ENCODE measurements around the gene JAZF1. TPM values are rescaled to one million over a fixed set of nuclear protein-coding genes. Genes with fewer than 3 reads are reported as not detected.
"Not testable (repeated sequence)": the region's sequence is repeated elsewhere in the genome, so short reads cannot be mapped to it uniquely, and the experiment has no call there.

The JAZF1 gene
- total RNA-seq, 1 donor from 2014 or later: 6.4 TPM

DNA sequence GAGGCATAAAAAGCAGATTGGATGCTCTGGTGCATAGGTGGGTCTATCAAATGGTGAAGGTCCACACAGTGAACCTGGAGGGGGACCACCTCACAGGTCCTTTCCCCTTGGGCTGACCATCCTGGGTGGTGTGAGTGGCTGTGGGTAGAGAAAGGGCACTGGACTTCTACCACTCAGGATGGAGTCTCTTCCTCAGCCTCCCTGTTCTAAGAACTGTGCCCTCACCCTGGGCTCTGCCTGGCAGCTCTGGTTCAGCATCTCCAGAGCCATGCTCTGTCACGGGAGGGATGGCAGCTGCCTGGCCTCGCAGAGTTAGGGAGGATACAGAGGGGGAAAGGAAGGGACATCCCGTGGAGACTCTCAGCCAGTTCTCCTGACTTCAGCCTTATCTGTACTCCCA, 318.8 kb downstream of the JAZF1 start:
- Mint-ChIP-seq H3K4me1 (ENCODE audit: low read depth) (no peaks in the 10 kb centered on the region), H3K4me3 (ENCODE audit: low read depth) (no peak overlapping the region), H3K36me3 (ENCODE audit: insufficient read depth) (peaks cover 3% of the 10 kb centered on the region)

DNA sequence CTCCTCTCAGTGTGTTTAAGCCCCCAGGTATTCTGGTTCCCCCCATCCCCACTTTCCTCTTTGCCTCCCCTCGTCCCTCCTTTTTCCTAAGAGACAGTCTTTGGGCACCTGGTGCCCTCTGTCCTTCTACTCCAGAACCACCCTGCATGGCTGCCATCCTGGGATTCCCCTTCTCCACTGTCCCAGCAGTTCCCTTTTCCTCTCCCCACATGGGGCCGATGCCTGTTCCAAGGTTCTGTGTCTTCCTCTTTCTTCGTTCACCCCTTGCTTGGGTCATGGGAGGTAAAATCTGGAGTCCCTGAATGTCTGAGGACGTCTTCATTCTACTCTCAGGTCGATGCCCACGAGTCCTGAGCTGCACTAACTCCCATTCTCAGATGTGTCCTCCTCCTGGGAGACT, 319.8 kb downstream of the JAZF1 start:
- DNase-seq (ENCODE audit: low spot score, unreplicated experiment): no peak
- Mint-ChIP-seq H3K9me3 (ENCODE audit: low read depth) (peaks cover 18% of the 10 kb centered on the region), H3K36me3 (ENCODE audit: insufficient read depth) (peaks cover 6% of the 10 kb centered on the region), H3K4me1 (ENCODE audit: low read depth) (no peaks in the 10 kb centered on the region), H3K27ac (no peak overlapping the region), H3K4me3 (ENCODE audit: low read depth) (no peak overlapping the region), H3K27me3 (no peaks in the 10 kb centered on the region)
- TF ChIP-seq, protein P1, sequence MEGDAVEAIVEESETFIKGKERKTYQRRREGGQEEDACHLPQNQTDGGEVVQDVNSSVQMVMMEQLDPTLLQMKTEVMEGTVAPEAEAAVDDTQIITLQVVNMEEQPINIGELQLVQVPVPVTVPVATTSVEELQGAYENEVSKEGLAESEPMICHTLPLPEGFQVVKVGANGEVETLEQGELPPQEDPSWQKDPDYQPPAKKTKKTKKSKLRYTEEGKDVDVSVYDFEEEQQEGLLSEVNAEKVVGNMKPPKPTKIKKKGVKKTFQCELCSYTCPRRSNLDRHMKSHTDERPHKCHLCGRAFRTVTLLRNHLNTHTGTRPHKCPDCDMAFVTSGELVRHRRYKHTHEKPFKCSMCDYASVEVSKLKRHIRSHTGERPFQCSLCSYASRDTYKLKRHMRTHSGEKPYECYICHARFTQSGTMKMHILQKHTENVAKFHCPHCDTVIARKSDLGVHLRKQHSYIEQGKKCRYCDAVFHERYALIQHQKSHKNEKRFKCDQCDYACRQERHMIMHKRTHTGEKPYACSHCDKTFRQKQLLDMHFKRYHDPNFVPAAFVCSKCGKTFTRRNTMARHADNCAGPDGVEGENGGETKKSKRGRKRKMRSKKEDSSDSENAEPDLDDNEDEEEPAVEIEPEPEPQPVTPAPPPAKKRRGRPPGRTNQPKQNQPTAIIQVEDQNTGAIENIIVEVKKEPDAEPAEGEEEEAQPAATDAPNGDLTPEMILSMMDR (IDR thresholded peaks at IDR 0.05; ENCODE audit: unreplicated experiment): no peak

More for the DNA sequence above, 318.8 kb downstream of the JAZF1 start:
- no peak for DNase-seq (ENCODE audit: low spot score, unreplicated experiment)
- H3K27ac Mint-ChIP-seq: no peak overlapping the region
- H3K9me3 Mint-ChIP-seq (ENCODE audit: low read depth): peaks cover 14% of the 10 kb centered on the region
- TF ChIP-seq, protein P1 (IDR thresholded peaks at IDR 0.05; ENCODE audit: unreplicated experiment): no peak
- no peaks in the 10 kb centered on the region for H3K27me3 Mint-ChIP-seq

DNA sequence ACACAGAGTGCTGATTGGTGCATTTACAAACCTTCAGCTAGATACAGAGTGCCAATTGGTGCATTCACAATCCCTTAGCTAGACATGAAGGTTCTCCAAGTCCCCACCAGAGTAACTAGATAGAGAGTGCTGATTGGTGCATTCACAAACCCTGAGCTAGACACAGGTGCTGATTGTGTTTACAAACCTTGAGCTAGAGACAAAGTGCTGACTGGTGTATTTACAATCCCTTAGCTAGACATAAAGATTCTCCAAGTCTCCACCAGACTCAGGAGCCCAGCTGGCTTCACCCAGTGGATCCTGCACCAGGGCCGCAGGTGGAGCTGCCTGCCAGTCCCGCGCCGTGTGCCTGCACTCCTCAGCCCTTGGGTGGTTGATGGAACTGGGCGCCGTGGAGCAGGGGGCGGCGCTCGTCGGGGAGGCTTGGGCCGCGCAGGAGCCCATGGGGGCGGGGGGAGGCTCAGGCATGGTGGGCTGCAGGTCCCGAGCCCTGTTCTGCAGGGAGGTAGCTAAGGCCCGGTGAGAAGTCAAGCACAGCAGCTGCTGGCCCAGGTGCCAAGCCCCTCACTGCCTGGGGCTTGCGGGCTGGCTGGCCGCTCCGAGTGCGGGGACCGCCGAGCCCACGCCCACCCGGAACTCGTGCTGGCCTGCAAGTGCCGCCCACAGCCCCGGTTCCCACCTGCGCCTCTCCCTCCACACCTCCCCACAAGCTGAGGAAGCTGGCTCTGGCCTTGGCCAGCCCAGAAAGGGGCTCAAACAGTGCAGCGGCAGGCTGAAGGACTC, 323.7 kb downstream of the JAZF1 start:
- DNase-seq (ENCODE audit: low spot score, unreplicated experiment); H3K27ac Mint-ChIP-seq; H3K27me3 Mint-ChIP-seq; H3K4me3 Mint-ChIP-seq (ENCODE audit: low read depth); H3K4me1 Mint-ChIP-seq (ENCODE audit: low read depth): not testable (repeated sequence)
- H3K36me3 Mint-ChIP-seq (ENCODE audit: insufficient read depth): peaks cover 17% of the 10 kb centered on the region
- peaks cover 30% of the 10 kb centered on the region for H3K9me3 Mint-ChIP-seq (ENCODE audit: low read depth)

DNA sequence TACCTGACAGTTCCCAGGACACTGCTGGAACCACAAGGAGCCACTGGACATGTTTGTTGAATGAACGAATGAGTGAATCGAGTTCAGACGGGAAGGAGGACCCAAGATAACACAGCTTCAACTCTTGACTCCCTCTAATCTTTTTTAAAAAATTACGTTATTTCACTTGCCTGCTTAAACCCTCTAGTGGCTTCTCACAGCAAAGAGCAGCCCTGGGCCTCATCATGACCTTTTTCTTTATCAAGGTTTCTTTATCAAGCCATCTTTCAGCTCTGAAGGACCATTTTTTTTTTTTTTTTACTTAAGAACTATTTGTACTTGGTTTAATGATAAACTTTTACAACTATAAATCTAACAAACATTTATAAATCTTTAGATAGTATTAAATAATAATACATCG, 330.1 kb downstream of the JAZF1 start:
- peaks cover 2% of the 10 kb centered on the region for H3K4me1 Mint-ChIP-seq (ENCODE audit: low read depth)

DNA sequence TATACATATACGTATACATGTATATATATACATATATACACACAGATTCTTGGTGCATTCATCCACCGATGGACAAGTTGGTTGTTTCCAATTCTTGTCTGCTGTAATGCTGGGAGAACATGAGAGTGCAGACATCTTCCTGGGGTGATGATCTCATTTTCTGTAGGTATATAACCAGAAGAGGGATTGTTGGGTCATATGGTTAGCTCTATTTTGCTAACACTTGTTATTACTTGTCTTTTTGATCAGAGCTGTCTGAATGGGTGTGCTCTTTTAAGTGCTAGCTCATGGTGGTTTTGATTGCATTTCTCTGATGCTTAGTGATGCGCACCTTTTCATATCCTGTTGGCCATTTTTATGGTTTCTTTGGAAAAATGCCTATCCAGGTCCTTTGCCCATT, 334.2 kb downstream of the JAZF1 start:
- Mint-ChIP-seq H3K27me3 (no peaks in the 10 kb centered on the region), H3K9me3 (ENCODE audit: low read depth) (no peaks in the 10 kb centered on the region), H3K27ac (no peak overlapping the region), H3K36me3 (ENCODE audit: insufficient read depth) (no peaks in the 10 kb centered on the region), H3K4me1 (ENCODE audit: low read depth) (no peaks in the 10 kb centered on the region), H3K4me3 (ENCODE audit: low read depth) (no peak overlapping the region)
- TF ChIP-seq, protein P1 (IDR thresholded peaks at IDR 0.05; ENCODE audit: unreplicated experiment): no peak
- no peak for DNase-seq (ENCODE audit: low spot score, unreplicated experiment)

More for the DNA sequence above, 330.1 kb downstream of the JAZF1 start:
- DNase-seq (ENCODE audit: low spot score, unreplicated experiment): no peak
- no peaks in the 10 kb centered on the region for H3K27me3 Mint-ChIP-seq
- H3K4me3 Mint-ChIP-seq (ENCODE audit: low read depth): no peak overlapping the region
- H3K36me3 Mint-ChIP-seq (ENCODE audit: insufficient read depth): peaks cover 9% of the 10 kb centered on the region
- peaks cover 9% of the 10 kb centered on the region for H3K9me3 Mint-ChIP-seq (ENCODE audit: low read depth)
- H3K27ac Mint-ChIP-seq: no peak overlapping the region
- TF ChIP-seq, protein P1 (IDR thresholded peaks at IDR 0.05; ENCODE audit: unreplicated experiment): no peak

Data from progenitor cell of endocrine pancreas (in vitro differentiated cells).